ENCODE data around the gene RABEP2. TPM values are rescaled to one million over a fixed set of nuclear protein-coding genes. Genes with fewer than 3 reads are reported as not detected.
A peak's percentile ranks its signal among the peaks of the same experiment; 100 is the strongest.
"Not testable (repeated sequence)": the region's sequence is repeated elsewhere in the genome, so short reads cannot be mapped to it uniquely, and the experiment has no call there.

The RABEP2 gene
- total RNA-seq, 1 donor: 16.3 TPM

DNA sequence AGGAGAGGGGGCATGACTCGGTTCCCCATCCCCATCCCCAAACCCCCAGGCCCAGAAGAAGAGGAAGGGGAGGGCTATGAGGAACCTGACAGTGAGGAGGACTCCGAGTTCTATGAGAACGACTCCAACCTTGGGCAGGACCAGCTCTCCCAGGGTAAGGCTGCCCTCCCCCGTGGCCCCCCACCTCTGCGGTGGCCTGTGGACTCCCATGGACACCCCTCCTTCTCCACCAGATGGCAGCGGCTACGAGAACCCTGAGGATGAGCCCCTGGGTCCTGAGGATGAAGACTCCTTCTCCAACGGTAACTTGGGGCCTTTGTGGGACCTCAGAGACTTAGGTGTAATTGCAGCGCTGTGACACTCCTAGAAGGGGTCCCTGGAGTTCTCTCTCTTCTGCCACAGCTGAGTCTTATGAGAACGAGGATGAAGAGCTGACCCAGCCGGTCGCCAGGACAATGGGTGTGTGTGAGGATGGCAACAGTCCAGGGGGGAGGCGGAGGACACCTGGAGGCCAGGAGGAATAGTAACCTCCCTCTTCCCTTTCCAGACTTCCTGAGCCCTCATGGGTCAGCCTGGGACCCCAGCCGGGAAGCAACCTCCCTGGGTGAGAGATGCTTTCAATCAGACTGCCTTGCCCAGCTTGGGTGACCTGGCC lies 12.3 kb upstream of the RABEP2 start:
- Histone ChIP-seq H3K4me1 (ENCODE audit: insufficient read depth, low read length) (peaks cover 21% of the 10 kb centered on the region), H3K27me3 (ENCODE audit: insufficient read depth, low read length) (no peaks in the 10 kb centered on the region), H3K4me3 (ENCODE audit: low read length) (no peak overlapping the region), H3K9me3 (ENCODE audit: low read depth, low read length) (no peaks in the 10 kb centered on the region)

DNA sequence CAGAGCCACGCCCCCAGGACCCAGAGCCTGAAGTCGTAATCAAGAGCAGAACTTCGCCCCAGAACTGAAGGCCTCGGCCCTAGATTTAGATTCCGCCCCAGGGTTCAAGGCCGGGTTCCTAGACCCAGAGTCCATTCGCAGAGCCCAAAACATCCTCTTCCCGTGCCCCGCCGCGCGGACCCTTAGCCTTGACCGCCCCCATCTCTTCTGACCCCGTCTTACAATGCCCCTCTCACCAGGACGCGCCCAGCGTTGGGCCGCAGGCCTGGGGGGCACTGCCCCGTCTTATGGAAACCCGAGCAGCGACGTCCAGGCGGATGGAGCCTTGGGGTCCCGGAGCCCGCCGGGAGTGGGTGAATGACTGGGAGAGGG lies 11.7 kb upstream of the RABEP2 start:
- peaks cover 21% of the 10 kb centered on the region for H3K4me1 ChIP-seq (ENCODE audit: insufficient read depth, low read length)
- no peak overlapping the region for H3K4me3 ChIP-seq (ENCODE audit: low read length)
- no peaks in the 10 kb centered on the region for H3K9me3 ChIP-seq (ENCODE audit: low read depth, low read length)
- no peaks in the 10 kb centered on the region for H3K27me3 ChIP-seq (ENCODE audit: insufficient read depth, low read length)

DNA sequence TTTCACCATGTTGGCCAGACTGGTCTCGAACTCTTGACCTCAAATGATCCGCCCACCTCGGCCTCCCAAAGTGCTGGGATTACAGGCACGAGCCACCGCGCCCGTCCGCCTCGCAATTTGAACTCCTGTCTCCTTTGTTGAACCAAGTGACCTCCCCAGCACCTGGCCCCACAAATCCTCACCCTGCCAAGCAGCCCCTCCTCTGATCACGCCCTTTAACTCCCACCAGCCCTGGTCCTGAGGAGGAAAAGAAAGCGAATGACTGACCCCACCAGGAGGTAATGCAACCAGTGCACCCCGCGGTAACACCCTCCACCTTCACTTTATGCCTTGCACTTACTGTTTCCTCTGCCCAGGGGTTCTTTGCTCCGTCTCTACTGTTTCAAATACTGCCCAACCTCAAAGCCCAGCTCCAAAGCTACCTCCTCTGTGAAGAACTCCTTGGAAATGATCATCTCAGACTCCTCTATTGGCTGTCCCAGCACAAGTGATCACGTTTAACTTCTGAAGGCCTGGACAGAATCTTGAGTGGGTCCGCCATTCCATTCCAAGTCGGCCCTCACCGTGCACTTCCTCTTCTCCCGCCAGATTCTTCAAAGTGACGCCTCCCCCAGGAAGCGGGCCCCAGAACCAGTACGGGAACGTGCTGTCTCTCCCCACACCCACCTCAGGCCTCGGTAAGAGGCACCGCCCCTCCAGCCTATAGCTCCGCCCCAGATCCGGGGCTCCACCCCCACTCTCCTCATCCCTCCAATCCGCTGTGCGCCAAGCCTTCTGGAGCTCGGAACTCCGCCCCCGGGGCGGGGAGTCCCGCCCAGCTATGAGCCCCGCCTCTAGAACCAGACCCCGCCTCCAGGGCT lies 11.1 kb upstream of the RABEP2 start:
- no peaks in the 10 kb centered on the region for H3K27me3 ChIP-seq (ENCODE audit: insufficient read depth, low read length)
- H3K9me3 ChIP-seq (ENCODE audit: low read depth, low read length): no peaks in the 10 kb centered on the region
- H3K4me3 ChIP-seq (ENCODE audit: low read length): peak overlapping the region; percentile 10
- peaks cover 28% of the 10 kb centered on the region for H3K4me1 ChIP-seq (ENCODE audit: insufficient read depth, low read length)

DNA sequence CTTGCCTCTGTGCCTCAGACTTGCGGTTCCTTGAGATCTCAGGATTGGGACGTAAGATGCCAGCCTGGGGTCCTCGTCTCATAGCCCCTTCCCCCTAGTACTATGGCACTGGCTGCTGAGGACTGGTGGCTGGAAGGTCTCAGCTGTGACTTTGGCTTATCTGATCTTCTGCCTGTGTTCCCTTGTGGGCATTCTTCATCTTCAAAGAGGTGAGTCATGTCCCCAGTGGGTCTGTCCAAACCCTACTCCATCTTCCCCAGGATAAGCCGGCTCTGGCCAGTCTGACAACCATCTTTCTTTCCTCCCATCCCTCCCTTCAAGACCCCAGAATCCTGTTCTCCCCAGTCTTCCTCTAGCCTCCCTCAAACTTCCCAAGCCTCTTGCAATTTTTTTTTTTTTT lies 10.3 kb upstream of the RABEP2 start:
- Histone ChIP-seq H3K4me3 (ENCODE audit: low read length) (no peak overlapping the region), H3K4me1 (ENCODE audit: insufficient read depth, low read length) (peaks cover 36% of the 10 kb centered on the region), H3K9me3 (ENCODE audit: low read depth, low read length) (no peaks in the 10 kb centered on the region), H3K27me3 (ENCODE audit: insufficient read depth, low read length) (no peaks in the 10 kb centered on the region)

DNA sequence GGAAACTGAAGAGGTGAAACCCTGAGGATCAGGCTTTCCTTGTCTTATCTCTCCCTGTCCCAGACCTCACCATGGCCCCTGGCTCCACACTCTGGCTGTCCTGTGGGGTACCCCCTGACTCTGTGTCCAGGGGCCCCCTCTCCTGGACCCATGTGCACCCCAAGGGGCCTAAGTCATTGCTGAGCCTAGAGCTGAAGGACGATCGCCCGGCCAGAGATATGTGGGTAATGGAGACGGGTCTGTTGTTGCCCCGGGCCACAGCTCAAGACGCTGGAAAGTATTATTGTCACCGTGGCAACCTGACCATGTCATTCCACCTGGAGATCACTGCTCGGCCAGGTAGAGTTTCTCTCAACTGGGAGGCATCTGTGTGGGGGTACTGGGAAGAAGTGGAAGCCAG lies 8.1 kb upstream of the RABEP2 start:
- Histone ChIP-seq H3K4me1 (ENCODE audit: insufficient read depth, low read length) (peaks cover 39% of the 10 kb centered on the region), H3K9me3 (ENCODE audit: low read depth, low read length) (no peaks in the 10 kb centered on the region), H3K27me3 (ENCODE audit: insufficient read depth, low read length) (no peaks in the 10 kb centered on the region), H3K4me3 (ENCODE audit: low read length) (peak overlapping the region; percentile 29)

DNA sequence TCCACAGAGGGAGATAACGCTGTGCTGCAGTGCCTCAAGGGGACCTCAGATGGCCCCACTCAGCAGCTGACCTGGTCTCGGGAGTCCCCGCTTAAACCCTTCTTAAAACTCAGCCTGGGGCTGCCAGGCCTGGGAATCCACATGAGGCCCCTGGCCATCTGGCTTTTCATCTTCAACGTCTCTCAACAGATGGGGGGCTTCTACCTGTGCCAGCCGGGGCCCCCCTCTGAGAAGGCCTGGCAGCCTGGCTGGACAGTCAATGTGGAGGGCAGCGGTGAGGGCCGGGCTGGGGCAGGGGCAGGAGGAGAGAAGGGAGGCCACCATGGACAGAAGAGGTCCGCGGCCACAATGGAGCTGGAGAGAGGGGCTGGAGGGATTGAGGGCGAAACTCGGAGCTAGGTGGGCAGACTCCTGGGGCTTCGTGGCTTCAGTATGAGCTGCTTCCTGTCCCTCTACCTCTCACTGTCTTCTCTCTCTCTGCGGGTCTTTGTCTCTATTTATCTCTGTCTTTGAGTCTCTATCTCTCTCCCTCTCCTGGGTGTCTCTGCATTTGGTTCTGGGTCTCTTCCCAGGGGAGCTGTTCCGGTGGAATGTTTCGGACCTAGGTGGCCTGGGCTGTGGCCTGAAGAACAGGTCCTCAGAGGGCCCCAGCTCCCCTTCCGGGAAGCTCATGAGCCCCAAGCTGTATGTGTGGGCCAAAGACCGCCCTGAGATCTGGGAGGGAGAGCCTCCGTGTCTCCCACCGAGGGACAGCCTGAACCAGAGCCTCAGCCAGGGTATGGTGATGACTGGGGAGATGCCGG lies 7.5 kb upstream of the RABEP2 start:
- Histone ChIP-seq H3K27me3 (ENCODE audit: insufficient read depth, low read length) (no peaks in the 10 kb centered on the region), H3K4me1 (ENCODE audit: insufficient read depth, low read length) (peaks cover 39% of the 10 kb centered on the region), H3K9me3 (ENCODE audit: low read depth, low read length) (no peaks in the 10 kb centered on the region), H3K4me3 (ENCODE audit: low read length) (peak overlapping the region; percentile 29)

DNA sequence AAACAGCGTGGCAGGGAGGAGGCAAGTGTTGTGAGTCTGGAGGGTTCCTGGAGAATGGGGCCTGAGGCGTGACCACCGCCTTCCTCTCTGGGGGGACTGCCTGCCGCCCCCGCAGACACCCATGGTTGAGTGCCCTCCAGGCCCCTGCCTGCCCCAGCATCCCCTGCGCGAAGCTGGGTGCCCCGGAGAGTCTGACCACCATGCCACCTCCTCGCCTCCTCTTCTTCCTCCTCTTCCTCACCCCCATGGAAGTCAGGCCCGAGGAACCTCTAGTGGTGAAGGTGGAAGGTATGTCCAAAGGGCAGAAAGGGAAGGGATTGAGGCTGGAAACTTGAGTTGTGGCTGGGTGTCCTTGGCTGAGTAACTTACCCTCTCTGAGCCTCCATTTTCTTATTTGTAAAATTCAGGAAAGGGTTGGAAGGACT lies 6.8 kb upstream of the RABEP2 start, which contains the start of gene CD19:
TSS of gene CD19 (plus strand) at position 171 of the 425 bp plus-strand sequence. CDS start at position 201, 30 bp downstream.
- Histone ChIP-seq H3K4me1 (ENCODE audit: insufficient read depth, low read length) (peaks cover 32% of the 10 kb centered on the region), H3K4me3 (ENCODE audit: low read length) (peak within 1 kb of the TSS; percentile 29), H3K27me3 (ENCODE audit: insufficient read depth, low read length) (no peaks in the 10 kb centered on the region), H3K9me3 (ENCODE audit: low read depth, low read length) (no peaks in the 10 kb centered on the region)

DNA sequence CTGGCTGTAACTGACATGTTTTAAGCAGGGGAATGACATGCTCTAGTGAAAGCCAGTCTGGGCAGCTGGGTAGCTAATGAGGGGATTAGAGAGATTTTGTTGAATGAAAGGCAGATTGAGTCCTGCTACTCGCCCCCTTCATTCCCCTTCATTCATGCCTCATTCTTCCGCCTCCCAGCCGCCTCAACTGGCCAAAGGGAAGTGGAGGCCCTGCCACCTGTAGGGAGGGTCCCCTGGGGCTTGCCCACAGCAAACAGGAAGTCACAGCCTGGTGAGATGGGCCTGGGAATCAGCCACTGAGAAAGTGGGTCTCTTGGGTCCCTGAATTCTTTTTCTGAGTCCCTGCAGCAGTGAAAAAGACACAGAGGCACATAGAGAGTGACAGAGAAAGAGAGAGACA lies 5.6 kb upstream of the RABEP2 start:
- H3K4me1 ChIP-seq (ENCODE audit: insufficient read depth, low read length): peaks cover 27% of the 10 kb centered on the region
- no peak overlapping the region for H3K4me3 ChIP-seq (ENCODE audit: low read length)
- H3K9me3 ChIP-seq (ENCODE audit: low read depth, low read length): no peaks in the 10 kb centered on the region
- no peaks in the 10 kb centered on the region for H3K27me3 ChIP-seq (ENCODE audit: insufficient read depth, low read length)

DNA sequence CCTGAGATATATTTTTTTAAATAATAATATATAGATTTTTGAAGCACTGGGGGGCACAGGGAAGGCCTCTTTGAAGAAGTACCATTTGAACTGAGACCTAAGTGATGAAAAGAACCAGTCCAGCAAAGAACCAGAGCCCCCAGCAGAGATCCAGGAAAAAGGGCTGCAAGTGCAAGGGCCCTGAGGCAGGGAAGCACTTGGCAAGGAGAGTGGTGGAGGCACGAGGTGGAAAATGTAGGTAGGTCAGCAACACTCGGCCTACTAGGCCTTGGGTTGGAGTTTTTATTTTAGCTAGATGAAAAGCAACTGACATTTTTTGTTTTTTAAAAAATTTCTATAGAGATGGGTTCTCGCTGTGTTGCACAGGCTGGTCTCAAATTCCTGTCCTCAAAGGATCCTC lies 5.2 kb upstream of the RABEP2 start:
- Histone ChIP-seq H3K4me3 (ENCODE audit: low read length) (no peak overlapping the region), H3K4me1 (ENCODE audit: insufficient read depth, low read length) (peaks cover 28% of the 10 kb centered on the region), H3K9me3 (ENCODE audit: low read depth, low read length) (no peaks in the 10 kb centered on the region)

DNA sequence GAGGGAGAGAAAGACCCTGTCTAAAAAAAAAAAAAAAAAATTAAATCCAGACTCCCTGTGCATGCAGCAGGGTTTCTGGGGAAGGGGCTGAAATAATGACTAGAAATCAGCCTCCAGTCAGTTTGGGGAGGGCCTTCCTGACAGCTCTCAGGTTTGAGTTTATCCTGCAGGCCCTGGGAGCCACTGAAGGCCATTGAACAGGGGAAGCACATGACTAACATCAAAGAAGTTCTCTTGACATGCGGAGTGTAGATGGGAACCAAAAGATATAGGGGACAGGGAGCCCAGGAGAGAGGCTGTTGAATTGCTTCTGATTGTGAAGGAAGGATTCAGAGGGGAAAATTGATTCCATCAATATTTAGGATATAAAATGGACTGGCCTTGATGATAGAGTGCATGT lies 2.8 kb upstream of the RABEP2 start:
- H3K4me1 ChIP-seq (ENCODE audit: insufficient read depth, low read length): peaks cover 38% of the 10 kb centered on the region
- H3K27me3 ChIP-seq (ENCODE audit: insufficient read depth, low read length): no peaks in the 10 kb centered on the region
- no peaks in the 10 kb centered on the region for H3K9me3 ChIP-seq (ENCODE audit: low read depth, low read length)
- H3K4me3 ChIP-seq (ENCODE audit: low read length): no peak overlapping the region

More for the DNA sequence above, 5.2 kb upstream of the RABEP2 start:
- H3K27me3 ChIP-seq (ENCODE audit: insufficient read depth, low read length): no peaks in the 10 kb centered on the region

DNA sequence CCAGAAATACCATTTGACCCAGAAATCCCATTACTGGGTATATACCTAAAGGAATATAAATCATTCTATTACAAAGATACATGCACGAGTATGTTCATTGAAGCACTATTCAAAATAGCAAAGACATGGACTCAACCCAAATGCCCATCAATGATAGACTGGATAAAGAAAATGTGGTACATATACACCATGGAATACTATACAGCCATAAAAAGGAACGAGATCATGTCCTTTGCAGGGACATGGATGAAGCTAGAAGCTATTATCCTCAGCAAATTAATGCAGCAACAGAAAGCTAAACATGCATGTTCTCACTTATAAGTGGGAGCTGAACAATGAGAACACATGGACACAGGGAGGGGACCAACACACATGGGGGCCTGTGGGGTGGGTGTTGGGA lies 1.2 kb upstream of the RABEP2 start:
- H3K9me3 ChIP-seq (ENCODE audit: low read depth, low read length); H3K4me3 ChIP-seq (ENCODE audit: low read length); H3K27me3 ChIP-seq (ENCODE audit: insufficient read depth, low read length): not testable (repeated sequence)
- H3K4me1 ChIP-seq (ENCODE audit: insufficient read depth, low read length): peaks cover 36% of the 10 kb centered on the region

DNA sequence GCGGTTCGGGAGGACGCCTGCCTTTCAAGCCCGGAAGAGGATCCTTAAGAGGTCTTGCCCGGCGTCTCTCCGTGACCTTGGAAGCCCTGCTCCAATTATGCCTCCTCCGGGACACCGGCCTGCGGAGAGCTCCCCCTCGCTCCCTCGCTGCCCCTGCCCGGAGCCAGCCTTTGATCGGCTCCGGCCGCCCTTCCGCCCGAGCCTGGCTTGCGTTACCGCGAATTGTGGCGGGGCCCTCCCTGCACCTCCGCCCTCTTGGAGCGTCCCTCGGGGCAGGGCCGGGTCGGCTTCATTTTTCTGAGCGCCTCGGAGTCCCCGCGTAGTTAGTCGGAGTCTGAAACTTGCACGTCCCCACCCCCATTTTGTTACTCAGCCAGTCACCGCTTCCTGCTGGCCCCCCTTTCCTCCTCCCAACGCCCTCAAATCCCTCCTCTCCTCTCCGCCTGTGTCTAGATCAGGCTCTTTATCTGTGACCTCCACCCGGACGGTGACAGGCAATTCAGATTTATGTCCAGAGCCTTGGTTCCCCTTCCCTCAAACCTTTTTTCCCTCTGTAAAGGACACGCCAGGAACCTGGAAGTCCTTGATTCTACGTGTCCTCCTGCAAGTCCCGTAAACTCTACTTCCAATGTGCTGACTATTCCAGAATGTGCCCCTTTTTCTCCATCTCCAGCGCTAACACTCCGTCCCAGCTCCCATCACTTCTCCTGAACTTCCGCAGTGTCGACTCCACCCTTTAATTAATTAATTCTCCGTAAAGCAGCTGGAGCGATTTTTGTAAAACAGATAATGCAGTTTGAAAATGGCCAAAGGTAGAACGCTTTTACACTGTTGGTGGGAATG lies 569 bp upstream of the RABEP2 start:
- no peaks in the 10 kb centered on the region for H3K9me3 ChIP-seq (ENCODE audit: low read depth, low read length)
- peaks cover 29% of the 10 kb centered on the region for H3K4me1 ChIP-seq (ENCODE audit: insufficient read depth, low read length)

DNA sequence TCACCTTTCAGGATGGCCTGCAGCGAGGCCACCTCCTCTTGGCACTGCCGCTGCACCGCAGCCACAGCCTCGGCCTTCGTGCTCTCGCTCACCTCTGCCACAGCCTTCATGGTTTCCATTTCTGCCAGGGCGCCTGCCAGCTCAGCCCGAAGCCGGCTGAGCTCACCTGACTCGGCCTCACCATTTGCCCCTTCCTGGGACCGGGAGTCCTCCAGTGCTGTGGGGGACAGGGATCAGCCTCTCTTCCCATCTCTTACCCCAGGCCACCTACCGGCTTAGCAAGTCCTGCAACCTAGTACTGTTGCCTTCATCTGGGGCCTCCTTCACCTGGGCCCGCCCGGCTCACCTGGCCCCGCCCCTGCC lies 658 bp downstream of the RABEP2 start:
- Histone ChIP-seq H3K4me3 (ENCODE audit: low read length) (peak overlapping the region; percentile 91), H3K27me3 (ENCODE audit: insufficient read depth, low read length) (no peaks in the 10 kb centered on the region), H3K4me1 (ENCODE audit: insufficient read depth, low read length) (peaks cover 24% of the 10 kb centered on the region), H3K9me3 (ENCODE audit: low read depth, low read length) (no peaks in the 10 kb centered on the region)

More for the DNA sequence above, 569 bp upstream of the RABEP2 start:
- H3K4me3 ChIP-seq (ENCODE audit: low read length): peak overlapping the region; percentile 91
- no peaks in the 10 kb centered on the region for H3K27me3 ChIP-seq (ENCODE audit: insufficient read depth, low read length)

DNA sequence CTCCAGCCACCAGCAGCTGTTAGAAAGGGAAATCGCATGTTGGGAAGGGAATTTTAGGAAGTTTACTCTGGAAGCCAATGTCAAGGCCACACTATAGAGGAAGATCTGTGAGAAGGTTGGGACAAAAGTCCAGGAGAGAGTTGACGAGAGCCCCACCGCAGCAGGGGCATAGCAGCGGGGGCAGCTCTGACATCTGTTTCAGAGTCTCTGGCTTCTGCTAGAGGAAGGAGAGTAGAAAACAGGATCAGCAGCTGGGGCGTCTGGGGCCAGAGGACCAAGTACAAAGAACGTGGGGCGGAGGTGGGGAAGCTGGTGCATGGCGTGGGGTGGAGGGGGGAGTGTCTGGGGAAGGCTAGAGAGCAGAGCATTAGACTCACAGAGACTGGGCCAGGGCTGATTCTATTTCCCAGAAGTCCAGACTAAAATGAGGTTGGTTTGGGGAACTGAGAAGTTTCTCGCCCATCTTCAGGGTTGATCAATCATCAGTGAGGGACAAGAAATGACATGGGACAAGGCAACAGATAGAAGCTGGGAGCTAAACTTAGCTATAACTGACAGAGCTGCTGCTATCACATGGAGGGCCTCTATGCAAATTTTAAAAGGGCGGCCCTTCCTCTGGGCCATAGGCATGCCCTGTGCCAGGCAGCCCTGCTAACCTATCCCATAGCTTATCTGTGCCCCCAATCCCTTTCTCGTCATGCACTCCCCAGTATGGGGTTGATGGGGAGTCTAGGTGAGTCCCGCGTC lies 1.2 kb downstream of the RABEP2 start:
- H3K4me1 ChIP-seq (ENCODE audit: insufficient read depth, low read length): peaks cover 24% of the 10 kb centered on the region
- peak overlapping the region; percentile 91 for H3K4me3 ChIP-seq (ENCODE audit: low read length)
- H3K27me3 ChIP-seq (ENCODE audit: insufficient read depth, low read length): no peaks in the 10 kb centered on the region
- H3K9me3 ChIP-seq (ENCODE audit: low read depth, low read length): no peaks in the 10 kb centered on the region

Data from mononuclear cell (primary cell).